GM21576 (cell line): Measurements from ENCODE around the gene USP21.

Experiments
- ATAC-seq: cut with Tn5 transposase; IDR thresholded peaks from one replicate; pipeline ENCODE4 v1.9.1; 2021; ENCODE audit warnings: mild to moderate bottlenecking, moderate library complexity; ENCODE audit not compliant: unreplicated experiment

The USP21 gene

GRCh38 chr1:161132410-161133219 lies 26.7 kb upstream of the USP21 start, which contains the start of gene DEDD:
Gene DEDD, minus strand, starts transcription at chr1:161132667. Its CDS starts 8,205 bp downstream, at chr1:161124462.
- peak; percentile 91 for ATAC-seq

- ATAC-seq, result peak; percentile 3
Measured at GRCh38 chr1:161133220-161133740, 26.0 kb upstream of the USP21 start.

GRCh38 chr1:161137881-161138280 lies 21.4 kb upstream of the USP21 start:
- ATAC-seq, result no peak

DNA sequence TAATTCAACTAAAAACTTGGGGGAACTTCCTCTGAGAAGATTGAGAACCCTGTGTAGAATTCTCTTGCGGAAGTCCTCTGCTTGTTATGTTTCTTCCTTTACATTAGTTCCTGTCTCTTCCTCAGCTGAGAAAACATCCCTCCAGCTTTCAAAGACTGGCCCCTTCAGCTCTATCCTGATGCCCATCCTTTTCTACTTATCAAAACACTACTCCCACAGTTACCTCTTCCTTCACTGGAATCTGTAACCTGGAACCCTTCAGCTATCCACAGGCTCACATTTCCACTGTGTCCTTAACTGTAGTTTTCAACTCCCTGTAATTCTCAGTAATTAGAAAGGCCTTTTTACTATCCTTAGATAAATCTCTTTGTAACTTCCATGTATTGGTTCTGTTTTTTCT lies 20.9 kb upstream of the USP21 start:
- ATAC-seq, result no peak

DNA sequence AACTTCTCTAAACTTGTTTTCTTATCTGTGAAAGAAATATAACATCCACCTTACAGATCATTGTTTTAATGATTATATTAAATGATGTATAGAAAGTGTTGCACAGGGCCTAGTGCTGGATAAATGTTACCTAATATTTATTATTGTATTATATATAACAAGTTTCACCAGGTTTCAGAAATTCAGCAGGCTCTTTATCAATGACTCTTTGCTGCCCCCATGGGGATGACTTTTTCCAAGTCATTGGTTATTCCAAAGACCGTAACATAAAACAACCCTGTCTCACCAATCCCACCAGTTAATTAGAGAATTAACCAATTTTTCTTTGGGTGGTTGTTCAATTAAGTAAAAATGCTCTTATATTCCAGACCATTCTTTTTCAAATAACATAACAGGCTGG lies 19.5 kb upstream of the USP21 start:
- no peak for ATAC-seq

- ATAC-seq, result no peak
Measured at GRCh38 chr1:161140755-161141400, 18.4 kb upstream of the USP21 start.

- ATAC-seq, result no peak
Measured at GRCh38 chr1:161145832-161146231, 13.5 kb upstream of the USP21 start.

- no peak for ATAC-seq
Measured at GRCh38 chr1:161153176-161153575, 6.1 kb upstream of the USP21 start.

GRCh38 chr1:161153682-161154337 lies 5.5 kb upstream of the USP21 start, which contains the start of gene UFC1:
Gene UFC1, plus strand, starts transcription at chr1:161153978. Its CDS starts 20 bp downstream, at chr1:161153998.
- ATAC-seq, result peak; percentile 83

- no peak for ATAC-seq
Measured at GRCh38 chr1:161157867-161158266, 1.4 kb upstream of the USP21 start.

DNA sequence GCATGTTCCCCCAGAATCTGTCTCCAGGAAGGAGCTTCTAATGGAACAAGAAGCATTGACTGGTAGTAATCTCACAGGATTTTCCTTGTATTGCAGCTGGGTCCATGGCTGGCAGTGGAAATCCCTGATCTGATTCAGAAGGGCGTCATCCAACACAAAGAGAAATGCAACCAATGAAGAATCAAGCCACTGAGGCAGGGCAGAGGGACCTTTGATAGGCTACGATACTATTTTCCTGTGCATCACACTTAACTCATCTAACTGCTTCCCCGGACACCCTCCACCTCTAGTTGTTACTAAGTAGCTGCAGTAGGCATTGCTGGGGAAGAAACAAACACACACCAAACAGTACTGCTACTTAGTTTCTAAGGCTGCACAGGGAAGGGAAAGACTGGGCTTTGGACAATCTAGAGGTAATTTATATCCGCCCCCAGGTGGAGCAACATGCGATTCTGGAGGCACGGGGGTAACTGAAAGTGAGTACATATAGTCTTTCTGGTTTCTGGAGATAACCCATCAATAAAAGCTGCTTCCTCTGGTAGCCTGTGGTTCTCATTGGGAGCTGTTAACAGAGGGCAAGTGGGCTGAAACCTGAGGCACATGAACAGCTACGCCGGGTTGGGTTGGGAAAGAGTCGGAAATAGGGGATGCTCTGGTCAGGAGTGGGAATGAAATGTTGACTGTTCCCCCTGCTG lies 837 bp upstream of the USP21 start:
- ATAC-seq, result peak; percentile 8

GRCh38 chr1:161159913-161160243 lies 578 bp downstream of the USP21 start:
- ATAC-seq, result no peak

GRCh38 chr1:161160671-161161145 lies 1.4 kb downstream of the USP21 start:
- no peak for ATAC-seq

- ATAC-seq, result no peak
Measured at GRCh38 chr1:161161652-161162051, 2.4 kb downstream of the USP21 start.

GRCh38 chr1:161162052-161162451 lies 2.8 kb downstream of the USP21 start:
- no peak for ATAC-seq

DNA sequence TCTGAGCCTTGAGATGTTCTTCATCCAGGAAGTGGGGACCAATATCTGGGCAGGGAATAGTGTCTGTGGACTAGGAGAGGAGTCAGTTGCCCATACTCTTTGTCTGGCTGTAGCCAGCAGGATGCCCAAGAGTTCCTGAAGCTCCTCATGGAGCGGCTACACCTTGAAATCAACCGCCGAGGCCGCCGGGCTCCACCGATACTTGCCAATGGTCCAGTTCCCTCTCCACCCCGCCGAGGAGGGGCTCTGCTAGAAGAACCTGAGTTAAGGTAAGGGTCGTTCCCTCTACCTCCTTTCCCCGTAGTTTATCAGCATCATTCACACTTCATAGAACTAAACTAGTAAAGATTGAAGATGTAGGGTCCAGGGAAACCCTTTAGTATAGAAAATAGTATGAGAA lies 3.5 kb downstream of the USP21 start:
- ATAC-seq, result no peak

- no peak for ATAC-seq
Measured at GRCh38 chr1:161163793-161164192, 4.5 kb downstream of the USP21 start.

DNA sequence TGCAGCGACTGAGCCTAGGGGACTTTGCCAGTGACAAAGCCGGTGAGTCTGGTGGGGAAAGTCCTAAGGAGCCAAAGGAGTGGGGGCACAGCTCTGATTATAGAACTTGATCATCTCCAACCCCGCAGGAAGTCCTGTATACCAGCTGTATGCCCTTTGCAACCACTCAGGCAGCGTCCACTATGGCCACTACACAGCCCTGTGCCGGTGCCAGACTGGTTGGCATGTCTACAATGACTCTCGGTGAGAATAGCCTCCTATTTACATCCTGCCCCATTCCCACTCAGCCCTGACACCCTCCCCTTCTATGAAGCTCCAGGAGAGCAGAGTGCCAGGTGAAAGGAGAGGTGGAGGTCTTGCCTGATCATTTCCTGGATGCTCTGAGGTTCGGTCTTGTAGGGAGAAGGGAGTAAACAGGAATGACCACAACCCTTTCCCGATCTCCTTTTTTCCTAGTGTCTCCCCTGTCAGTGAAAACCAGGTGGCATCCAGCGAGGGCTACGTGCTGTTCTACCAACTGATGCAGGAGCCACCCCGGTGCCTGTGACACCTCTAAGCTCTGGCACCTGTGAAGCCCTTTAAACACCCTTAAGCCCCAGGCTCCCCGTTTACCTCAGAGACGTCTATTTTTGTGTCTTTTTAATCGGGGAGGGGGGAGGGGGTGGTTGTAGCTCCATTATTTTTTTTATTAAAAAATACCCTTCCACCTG lies 5.8 kb downstream of the USP21 start:
- ATAC-seq, result no peak

DNA sequence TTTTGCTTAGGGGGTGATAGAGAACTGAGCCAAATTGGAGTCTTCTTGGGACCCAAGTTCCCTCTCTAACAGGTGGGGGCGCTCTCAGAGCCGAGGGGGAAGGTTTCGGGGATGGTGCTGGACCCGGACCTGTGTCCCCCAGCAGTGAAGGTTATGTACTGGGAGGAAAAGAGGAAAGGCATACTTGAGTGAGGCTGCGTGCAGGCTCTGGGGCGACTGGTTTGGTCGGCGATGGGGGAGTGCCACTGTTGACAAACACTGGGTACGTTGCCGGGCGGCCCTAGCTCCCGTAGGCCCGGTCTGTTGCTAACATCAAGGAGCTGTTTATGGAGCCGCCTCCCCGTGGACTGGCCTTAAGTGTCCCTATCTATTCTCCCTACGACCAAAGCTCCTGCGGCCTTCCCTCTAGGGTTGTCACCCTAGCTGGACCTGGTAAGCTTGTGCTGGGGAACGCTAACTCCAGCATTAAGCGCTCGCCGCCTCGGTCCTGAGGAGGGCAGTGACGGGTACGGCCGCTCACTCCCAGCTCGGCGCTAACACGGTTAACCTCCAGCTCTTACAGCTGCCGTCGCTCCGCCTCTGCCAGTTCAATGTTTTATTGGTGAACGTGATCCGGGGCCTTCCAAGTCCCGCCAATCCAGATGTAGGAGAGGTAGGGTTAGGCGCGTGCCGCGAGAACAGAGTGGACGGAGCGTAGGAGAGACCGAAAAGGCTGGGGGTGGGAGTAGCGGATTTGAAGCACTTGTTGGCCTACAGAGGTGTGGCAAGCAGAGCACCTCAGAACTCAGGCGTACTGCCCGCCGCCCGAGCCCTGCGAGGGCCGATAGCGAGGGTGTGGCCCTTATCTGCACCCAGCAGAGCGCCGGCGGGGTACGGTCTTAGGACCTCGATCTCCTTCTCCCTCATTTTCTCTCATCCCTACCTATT lies 6.7 kb downstream of the USP21 start, which contains the start of gene PPOX:
TSS of gene PPOX (plus strand) at position 685 of the 927 bp plus-strand sequence. CDS start 422 bp downstream, outside the sequence.
- peak; percentile 91 for ATAC-seq
